Astrocyte (in vitro differentiated cells and primary cell): ENCODE results near the gene PXMP4. TPM values are rescaled to one million over a fixed set of nuclear protein-coding genes. Genes with fewer than 3 reads are reported as not detected.

Experiments used
- DNase-seq: peaks from one replicate; pipeline ENCODE4 v3.0.0-alpha.2; 2010; ENCODE audit warnings: low read depth
- FAIRE-seq: peaks from 2 replicates; lab custom pipeline; 2011; peaks lifted over from hg19 to GRCh38; lab: Jason Lieb, UNC
- H2AFZ ChIP-seq: 2 replicates; pipeline ENCODE4 v1.6.0; 2012; ENCODE audit warnings: low read depth, low read length, inconsistent platforms
- H3K27ac ChIP-seq: 2 replicates; pipeline ENCODE4 v1.5.1; 2011; ENCODE audit warnings: low read depth, low read length, inconsistent platforms
- H3K27me3 ChIP-seq: 2 replicates; pipeline ENCODE4 v1.6.0; 2011; ENCODE audit warnings: low read length, inconsistent platforms; ENCODE audit not compliant: insufficient read depth
- H3K36me3 ChIP-seq: 2 replicates; pipeline ENCODE4 v1.5.1; 2011; ENCODE audit warnings: low read length, inconsistent platforms; ENCODE audit not compliant: insufficient read depth
- H3K4me1 ChIP-seq: 2 replicates; pipeline ENCODE4 v1.5.1; 2011; ENCODE audit warnings: low read length, inconsistent platforms; ENCODE audit not compliant: insufficient read depth
- H3K4me2 ChIP-seq: 2 replicates; pipeline ENCODE4 v1.6.0; 2012; ENCODE audit warnings: low read length, inconsistent platforms
- H3K4me3 ChIP-seq: 2 replicates; pipeline ENCODE4 v1.5.1; 2011; ENCODE audit warnings: low read depth, mild to moderate bottlenecking, low read length, inconsistent platforms; ENCODE audit not compliant: insufficient read depth
- H3K79me2 ChIP-seq: 2 replicates; pipeline ENCODE4 v1.6.0; 2012; ENCODE audit warnings: mild to moderate bottlenecking, low read length, inconsistent platforms; ENCODE audit not compliant: insufficient read depth
- H3K9ac ChIP-seq: 2 replicates; pipeline ENCODE4 v1.6.0; 2012; ENCODE audit warnings: mild to moderate bottlenecking, low read length, inconsistent platforms
- H3K9me3 ChIP-seq: 2 replicates; pipeline ENCODE4 v1.5.1; 2012; ENCODE audit warnings: low read depth, mild to moderate bottlenecking, low read length, inconsistent platforms; ENCODE audit not compliant: insufficient read depth
- H4K20me1 ChIP-seq: 2 replicates; pipeline ENCODE4 v1.6.0; 2012; ENCODE audit warnings: low read length, inconsistent platforms; ENCODE audit not compliant: insufficient read depth
- H3K27ac Mint-ChIP-seq: one replicate; pipeline ENCODE4 v1.8.0; 2021; ENCODE audit warnings: mild to moderate bottlenecking, mixed read lengths; ENCODE audit not compliant: unreplicated experiment
- H3K27me3 Mint-ChIP-seq: one replicate; pipeline ENCODE4 v1.8.0; 2021; ENCODE audit warnings: low read depth, mixed read lengths; ENCODE audit not compliant: unreplicated experiment
- H3K36me3 Mint-ChIP-seq: one replicate; pipeline ENCODE4 v1.8.0; 2021; ENCODE audit warnings: low read depth, mixed read lengths; ENCODE audit not compliant: unreplicated experiment
- H3K4me1 Mint-ChIP-seq: one replicate; pipeline ENCODE4 v1.8.0; 2021; ENCODE audit warnings: low read depth, mixed read lengths; ENCODE audit not compliant: unreplicated experiment
- H3K4me3 Mint-ChIP-seq: one replicate; pipeline ENCODE4 v1.8.0; 2021; ENCODE audit warnings: mild to moderate bottlenecking, moderate library complexity, mixed read lengths; ENCODE audit not compliant: unreplicated experiment
- H3K9me3 Mint-ChIP-seq: one replicate; pipeline ENCODE4 v1.8.0; 2021; ENCODE audit warnings: mild to moderate bottlenecking, mixed read lengths; ENCODE audit not compliant: unreplicated experiment
- CTCF ChIP-seq: IDR thresholded peaks from 2 replicates; pipeline ENCODE4 v1.5.1; 2011; ENCODE audit warnings: low read depth, mild to moderate bottlenecking, inconsistent platforms, low read length, moderate library complexity; ENCODE audit not compliant: insufficient read depth
- EZH2 ChIP-seq: IDR thresholded peaks from 2 replicates; pipeline ENCODE4 v1.6.1; 2012; ENCODE audit warnings: mild to moderate bottlenecking, low read length, inconsistent platforms; ENCODE audit not compliant: insufficient read depth
- total RNA-seq: library from RNA; stranded (reverse); gene quantifications from 2 replicates; pipeline ENCODE4 v1.2.1, GENCODE V29; 2021

The PXMP4 gene
- total RNA-seq, 1 donor from 2014 or later, result 1.1 TPM

DNA sequence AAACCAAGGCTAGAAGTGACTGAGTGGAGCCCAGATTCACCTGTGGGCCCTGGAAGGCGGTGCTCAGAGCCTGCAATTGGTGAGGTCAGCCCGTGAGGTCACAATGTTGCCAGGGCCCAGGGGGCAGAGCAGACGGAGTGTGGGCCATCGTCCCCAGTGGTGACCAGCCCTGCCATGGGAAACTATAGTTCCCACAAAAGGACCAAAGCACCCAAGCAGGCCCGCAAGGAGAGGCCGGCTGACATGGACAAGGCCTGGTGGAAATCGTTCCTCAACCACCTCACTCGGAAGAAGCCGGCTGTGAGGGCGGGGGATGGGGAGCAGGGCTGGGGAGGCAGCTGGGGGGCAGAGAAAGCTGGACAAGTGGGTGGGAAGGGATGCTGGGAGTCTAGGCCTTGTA lies 57.9 kb downstream of the PXMP4 start, which contains the start of gene C20orf144:
Gene C20orf144, plus strand, starts transcription at position 156 of the 400 bp plus-strand sequence. Its CDS starts 19 bp downstream, at position 175.
- Mint-ChIP-seq H3K9me3 (no peaks in the 10 kb centered on the region), H3K27ac (peak within 1 kb of the TSS; percentile 34), H3K4me3 (peak within 1 kb of the TSS; percentile 82), H3K4me1 (peaks cover 20% of the 10 kb centered on the region), H3K27me3 (no peaks in the 10 kb centered on the region), H3K36me3 (no peaks in the 10 kb centered on the region)
- Histone ChIP-seq H3K27ac (no peak within 1 kb of the TSS), H3K4me2 (peak within 1 kb of the TSS; percentile 91), H3K36me3 (no peaks in the 10 kb centered on the region), H3K9me3 (no peaks in the 10 kb centered on the region), H2AFZ (peak within 1 kb of the TSS; percentile 97), H4K20me1 (no peaks in the 10 kb centered on the region), H3K9ac (peak within 1 kb of the TSS; percentile 86), H3K79me2 (no peaks in the 10 kb centered on the region), H3K4me3 (peak within 1 kb of the TSS; percentile 75), H3K27me3 (no peaks in the 10 kb centered on the region), H3K4me1 (peaks cover 12% of the 10 kb centered on the region)
- TF ChIP-seq CTCF (no peak), EZH2 (no peak)
- FAIRE-seq, result no peak
- DNase-seq, result no peak

DNA sequence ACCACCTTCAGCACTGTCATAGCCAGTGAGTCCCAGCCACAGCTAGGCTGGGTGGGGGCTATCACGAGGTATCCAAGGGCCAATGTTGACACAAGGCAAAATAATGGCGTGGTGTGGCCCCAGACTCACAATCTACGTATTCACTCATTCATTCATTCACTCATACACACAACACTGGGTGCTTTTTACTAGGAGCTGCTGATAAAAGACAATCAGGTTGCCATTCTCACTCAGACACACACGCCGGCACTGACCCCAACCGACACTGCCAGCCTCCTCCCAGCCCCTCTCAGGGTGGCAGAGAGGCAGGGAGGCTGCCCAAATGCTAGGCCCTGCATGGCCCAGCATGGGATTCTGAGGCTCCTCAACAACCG lies 59.4 kb downstream of the PXMP4 start:
- H3K27me3 Mint-ChIP-seq, result no peaks in the 10 kb centered on the region
- FAIRE-seq, result no peak

More for the DNA sequence above, 59.4 kb downstream of the PXMP4 start:
- Histone ChIP-seq H3K4me1 (peaks cover 7% of the 10 kb centered on the region), H3K9me3 (no peaks in the 10 kb centered on the region), H3K4me3 (no peak overlapping the region), H3K9ac (no peak overlapping the region), H3K79me2 (no peaks in the 10 kb centered on the region), H4K20me1 (no peaks in the 10 kb centered on the region), H3K27me3 (no peaks in the 10 kb centered on the region), H2AFZ (no peak overlapping the region), H3K4me2 (no peak overlapping the region), H3K36me3 (no peaks in the 10 kb centered on the region), H3K27ac (no peak overlapping the region)
- H3K27ac Mint-ChIP-seq, result no peak overlapping the region
- DNase-seq, result no peak
- H3K4me1 Mint-ChIP-seq, result peaks cover 13% of the 10 kb centered on the region
- H3K4me3 Mint-ChIP-seq, result no peak overlapping the region
- H3K9me3 Mint-ChIP-seq, result no peaks in the 10 kb centered on the region
- TF ChIP-seq CTCF (no peak), EZH2 (no peak)
- H3K36me3 Mint-ChIP-seq, result no peaks in the 10 kb centered on the region
